ENCODE measurements around the gene PPP1R15B.
A peak's percentile ranks its signal among the peaks of the same experiment; 100 is the strongest.

PPP1R15B gene

GRCh38 chr1:204435381-204435831, 23.8 kb upstream of the PPP1R15B start:
- TF ChIP-seq CTCF (IDR thresholded peaks at IDR 0.05; ENCODE audit: low read depth, low read length) = no peak
- H3K4me3 ChIP-seq (ENCODE audit: low read depth, low read length) = no peak overlapping the region

GRCh38 chr1:204434116-204434755, 22.6 kb upstream of the PPP1R15B start:
- H3K4me3 ChIP-seq (ENCODE audit: low read depth, low read length) = no peak overlapping the region
- TF ChIP-seq CTCF (IDR thresholded peaks at IDR 0.05; ENCODE audit: low read depth, low read length) = no peak

GRCh38 chr1:204432708-204433107, 21.1 kb upstream of the PPP1R15B start:
- no peak overlapping the region for H3K4me3 ChIP-seq (ENCODE audit: low read depth, low read length)
- TF ChIP-seq CTCF (IDR thresholded peaks at IDR 0.05; ENCODE audit: low read depth, low read length) = no peak

GRCh38 chr1:204431310-204432184, 19.9 kb upstream of the PPP1R15B start:
- peak; percentile 92 for TF ChIP-seq CTCF (IDR thresholded peaks at IDR 0.05; ENCODE audit: low read depth, low read length)
- no peak overlapping the region for H3K4me3 ChIP-seq (ENCODE audit: low read depth, low read length)

GRCh38 chr1:204429746-204430145, 18.1 kb upstream of the PPP1R15B start:
- no peak overlapping the region for H3K4me3 ChIP-seq (ENCODE audit: low read depth, low read length)
- TF ChIP-seq CTCF (IDR thresholded peaks at IDR 0.05; ENCODE audit: low read depth, low read length) = no peak

GRCh38 chr1:204426971-204427701, 15.5 kb upstream of the PPP1R15B start:
- H3K4me3 ChIP-seq (ENCODE audit: low read depth, low read length) = no peak overlapping the region
- TF ChIP-seq CTCF (IDR thresholded peaks at IDR 0.05; ENCODE audit: low read depth, low read length) = no peak
